RWPE2 (cell line): Measurements from ENCODE around the gene NUMB.
A peak's percentile ranks its signal among the peaks of the same experiment; 100 is the strongest.

Experiments used
- ATAC-seq: fragments of 200-7000 bp; cut with Tn5 transposase; 3 replicates; pipeline ENCODE4 v1.9.1; 2021; ENCODE audit warnings: low read depth
- DNase-seq: peaks from one replicate; pipeline ENCODE4 v3.0.0-alpha.2; 2020; ENCODE audit warnings: low spot score
- H3K27ac ChIP-seq: fragments of 450-650 bp; 2 replicates; pipeline ENCODE4 v1.5.1; 2017; ENCODE audit warnings: mild to moderate bottlenecking; ENCODE audit not compliant: poor library complexity, severe bottlenecking
- H3K27me3 ChIP-seq: fragments of 250-450 bp; sonication (Bioruptor Pico); 2 replicates; pipeline ENCODE4 v1.5.1; 2021; ENCODE audit warnings: mild to moderate bottlenecking, moderate library complexity; ENCODE audit not compliant: insufficient read depth, poor library complexity, severe bottlenecking
- H3K36me3 ChIP-seq: fragments of 250-450 bp; sonication (Bioruptor Pico); 2 replicates; pipeline ENCODE4 v1.5.1; 2020; ENCODE audit warnings: low read depth, mild to moderate bottlenecking, moderate library complexity
- H3K4me1 ChIP-seq: fragments of 250-450 bp; sonication (Bioruptor Pico); 2 replicates; pipeline ENCODE4 v1.5.1; 2021; ENCODE audit warnings: mild to moderate bottlenecking, moderate library complexity; ENCODE audit not compliant: insufficient read depth, poor library complexity, severe bottlenecking
- H3K4me3 ChIP-seq: fragments of 250-450 bp; sonication (Bioruptor Pico); 2 replicates; pipeline ENCODE4 v1.5.1; 2021; ENCODE audit warnings: mild to moderate bottlenecking, moderate library complexity; ENCODE audit not compliant: severe bottlenecking
- H3K9me3 ChIP-seq: fragments of 250-450 bp; sonication (Bioruptor Pico); 2 replicates; pipeline ENCODE4 v1.5.1; 2021; ENCODE audit warnings: mild to moderate bottlenecking, moderate library complexity; ENCODE audit not compliant: severe bottlenecking
- TF ChIP-seq, protein P1 (sequence below): fragments of 450-650 bp; IDR thresholded peaks from one replicate; pipeline ENCODE4 v1.5.1; 2017; ENCODE audit warnings: mild to moderate bottlenecking, moderate library complexity; ENCODE audit not compliant: poor library complexity, severe bottlenecking

Gene NUMB

DNA sequence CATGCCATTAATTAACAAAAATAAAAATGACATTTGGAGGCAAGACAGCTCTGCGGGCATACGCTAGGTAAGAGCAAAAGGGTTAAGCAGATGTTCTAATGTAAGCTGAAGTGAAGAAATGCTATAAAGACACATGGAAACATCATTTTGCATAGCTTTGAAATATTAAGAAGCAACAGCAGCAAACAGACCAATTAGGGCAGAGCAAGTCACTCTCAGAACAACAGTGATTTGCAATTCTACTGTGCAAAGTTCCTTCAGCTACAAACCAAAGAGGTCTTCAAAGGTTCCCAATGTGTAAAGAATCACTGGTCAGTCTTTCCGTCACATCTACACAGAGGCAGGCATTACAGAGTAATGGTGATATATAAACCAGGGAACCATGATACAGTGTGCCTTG lies 152.8 kb downstream of the NUMB start:
- Histone ChIP-seq H3K4me1 (no peaks in the 10 kb centered on the region), H3K36me3 (peaks cover 8% of the 10 kb centered on the region), H3K27ac (no peak overlapping the region), H3K9me3 (no peaks in the 10 kb centered on the region), H3K4me3 (no peak overlapping the region), H3K27me3 (no peaks in the 10 kb centered on the region)
- TF ChIP-seq, protein P1, sequence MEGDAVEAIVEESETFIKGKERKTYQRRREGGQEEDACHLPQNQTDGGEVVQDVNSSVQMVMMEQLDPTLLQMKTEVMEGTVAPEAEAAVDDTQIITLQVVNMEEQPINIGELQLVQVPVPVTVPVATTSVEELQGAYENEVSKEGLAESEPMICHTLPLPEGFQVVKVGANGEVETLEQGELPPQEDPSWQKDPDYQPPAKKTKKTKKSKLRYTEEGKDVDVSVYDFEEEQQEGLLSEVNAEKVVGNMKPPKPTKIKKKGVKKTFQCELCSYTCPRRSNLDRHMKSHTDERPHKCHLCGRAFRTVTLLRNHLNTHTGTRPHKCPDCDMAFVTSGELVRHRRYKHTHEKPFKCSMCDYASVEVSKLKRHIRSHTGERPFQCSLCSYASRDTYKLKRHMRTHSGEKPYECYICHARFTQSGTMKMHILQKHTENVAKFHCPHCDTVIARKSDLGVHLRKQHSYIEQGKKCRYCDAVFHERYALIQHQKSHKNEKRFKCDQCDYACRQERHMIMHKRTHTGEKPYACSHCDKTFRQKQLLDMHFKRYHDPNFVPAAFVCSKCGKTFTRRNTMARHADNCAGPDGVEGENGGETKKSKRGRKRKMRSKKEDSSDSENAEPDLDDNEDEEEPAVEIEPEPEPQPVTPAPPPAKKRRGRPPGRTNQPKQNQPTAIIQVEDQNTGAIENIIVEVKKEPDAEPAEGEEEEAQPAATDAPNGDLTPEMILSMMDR = no peak
- DNase-seq (no peak), ATAC-seq (no peak)

DNA sequence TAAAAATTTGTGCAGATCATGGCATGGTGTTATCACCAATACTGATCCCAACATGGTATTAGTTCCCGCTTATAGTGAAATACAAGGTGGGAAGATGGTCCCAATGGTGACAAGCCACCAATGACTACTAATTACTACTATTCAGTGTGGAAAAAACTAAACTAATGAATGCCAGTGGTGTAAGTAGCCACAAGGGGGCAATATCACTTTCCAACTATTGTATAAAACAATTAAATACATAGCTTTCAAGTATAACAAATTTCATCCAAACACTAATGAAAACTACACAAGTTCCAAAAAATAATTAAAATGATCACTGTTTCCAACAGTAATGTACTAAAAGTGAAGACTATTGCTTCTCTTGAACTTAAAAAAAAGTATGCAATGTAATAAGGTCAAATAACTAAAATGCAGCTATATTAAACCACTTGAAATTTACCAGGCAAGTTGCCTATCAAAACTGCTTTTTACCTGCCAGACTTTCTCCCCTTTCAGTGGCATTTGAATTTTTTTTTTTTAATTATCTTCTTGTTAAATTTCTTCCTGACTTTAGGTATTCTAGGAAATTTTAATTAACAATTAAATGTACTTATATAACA lies 163.0 kb downstream of the NUMB start:
- no peak for DNase-seq
- H3K27ac ChIP-seq = no peak overlapping the region
- H3K27me3 ChIP-seq = no peaks in the 10 kb centered on the region
- no peak overlapping the region for H3K4me3 ChIP-seq
- TF ChIP-seq, protein P1 = peak; percentile 91
- no peaks in the 10 kb centered on the region for H3K9me3 ChIP-seq
- peaks cover 34% of the 10 kb centered on the region for H3K36me3 ChIP-seq
- peak; percentile 49; the same call in 1 of the 3 replicates for ATAC-seq
- H3K4me1 ChIP-seq = no peaks in the 10 kb centered on the region

DNA sequence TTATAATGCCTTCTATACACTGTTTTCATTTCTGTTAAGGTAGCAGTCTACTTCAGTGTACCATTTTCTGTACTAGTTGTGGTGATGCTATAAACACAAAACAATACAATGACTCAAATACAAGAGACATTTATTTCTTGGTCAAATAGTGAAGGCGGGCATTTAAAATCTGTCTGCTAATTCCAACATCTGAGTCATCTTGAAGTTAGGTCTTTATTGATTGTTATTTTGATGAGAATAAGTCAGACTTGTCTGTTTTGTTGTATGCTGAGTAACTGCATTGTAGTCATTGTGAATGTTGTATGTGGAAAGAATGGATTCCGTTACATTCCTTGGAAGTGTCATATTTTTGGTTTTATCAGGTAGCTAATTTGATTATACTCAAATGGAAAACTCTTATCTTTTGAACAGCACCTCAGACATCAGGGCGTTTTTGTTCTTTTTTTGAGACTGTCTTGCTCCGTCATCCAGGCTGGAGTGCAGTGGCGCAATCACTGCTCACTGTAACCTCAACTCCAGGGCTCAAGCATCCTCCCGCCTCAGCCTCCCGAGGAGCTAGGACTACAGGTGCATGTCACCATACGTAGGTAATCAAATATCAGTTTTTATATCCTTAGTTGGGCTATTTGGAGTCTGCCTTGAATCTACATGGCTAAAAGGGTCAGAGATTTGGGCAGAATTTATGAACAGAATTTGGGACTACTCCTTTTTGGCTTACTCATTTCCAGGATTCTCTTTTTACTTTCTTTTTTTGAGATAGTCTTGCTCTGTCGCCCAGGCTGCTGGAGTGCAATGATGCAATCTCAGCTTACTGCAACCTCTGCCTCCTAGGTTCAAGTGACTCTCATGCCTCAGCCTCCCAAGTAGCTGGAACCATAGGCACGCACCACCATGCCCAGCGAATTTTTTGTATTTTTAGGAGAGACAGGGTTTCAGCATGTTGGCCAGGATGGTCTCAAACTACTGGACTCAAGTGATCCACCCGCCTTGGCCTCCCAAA lies 164.3 kb downstream of the NUMB start:
- H3K36me3 ChIP-seq = peaks cover 40% of the 10 kb centered on the region
- no peak for ATAC-seq
- TF ChIP-seq, protein P1 = no peak
- H3K9me3 ChIP-seq = no peaks in the 10 kb centered on the region
- no peaks in the 10 kb centered on the region for H3K27me3 ChIP-seq
- no peak overlapping the region for H3K4me3 ChIP-seq
- DNase-seq = no peak
- H3K27ac ChIP-seq = no peak overlapping the region
- H3K4me1 ChIP-seq = no peaks in the 10 kb centered on the region

DNA sequence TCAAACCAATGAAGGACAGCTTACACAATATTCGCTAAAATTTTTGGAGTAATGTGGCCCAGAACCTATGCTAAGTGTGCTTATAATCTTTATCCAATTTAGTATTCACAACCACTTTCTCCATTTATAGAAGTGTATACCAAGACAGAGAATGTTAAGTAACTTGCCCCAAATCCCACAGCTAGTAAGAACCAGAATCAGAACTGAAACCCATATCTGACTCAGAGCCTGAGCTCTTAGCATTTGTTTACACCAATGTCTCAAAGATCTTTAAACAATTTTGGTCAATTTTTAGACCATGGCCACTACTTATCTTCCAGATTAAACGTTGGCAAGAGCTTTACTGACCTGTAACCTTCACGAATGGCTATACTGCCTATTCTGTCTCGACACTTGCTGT lies 168.1 kb downstream of the NUMB start:
- ATAC-seq (no peak), DNase-seq (no peak)
- Histone ChIP-seq H3K4me3 (no peak overlapping the region), H3K27me3 (no peaks in the 10 kb centered on the region), H3K4me1 (no peaks in the 10 kb centered on the region), H3K36me3 (peaks cover 56% of the 10 kb centered on the region), H3K9me3 (no peaks in the 10 kb centered on the region), H3K27ac (no peak overlapping the region)
- TF ChIP-seq, protein P1 = no peak
